ENCODE measurements around the gene FAM53B.

Gene FAM53B

GRCh38 chr10:124648738-124649137, 95.4 kb downstream of the FAM53B start:
- peak; percentile 78 for DNase-seq (ENCODE audit: low read depth)
- no peak overlapping the region for H3K4me3 ChIP-seq (ENCODE audit: control insufficient read depth, low read depth, low read length)

GRCh38 chr10:124648131-124648475, 96.1 kb downstream of the FAM53B start:
- DNase-seq (ENCODE audit: low read depth): no peak
- no peak for TF ChIP-seq CTCF (conservative IDR thresholded peaks at IDR 0.05; ENCODE audit: control insufficient read depth, insufficient read depth, low read depth, low read length)
- no peak overlapping the region for H3K4me3 ChIP-seq (ENCODE audit: control insufficient read depth, low read depth, low read length)

More at GRCh38 chr10:124648738-124649137, 95.4 kb downstream of the FAM53B start:
- no peak for TF ChIP-seq CTCF (conservative IDR thresholded peaks at IDR 0.05; ENCODE audit: control insufficient read depth, insufficient read depth, low read depth, low read length)

- DNase-seq (ENCODE audit: low read depth): peak; percentile 52
- H3K4me3 ChIP-seq (ENCODE audit: control insufficient read depth, low read depth, low read length): no peak overlapping the region
- TF ChIP-seq CTCF (conservative IDR thresholded peaks at IDR 0.05; ENCODE audit: control insufficient read depth, insufficient read depth, low read depth, low read length): peak; percentile 28
These were observed 96.6 kb downstream of the FAM53B start for GRCh38 chr10:124647421-124648130.

- peak; percentile 89 for DNase-seq (ENCODE audit: low read depth)
- no peak for TF ChIP-seq CTCF (conservative IDR thresholded peaks at IDR 0.05; ENCODE audit: control insufficient read depth, insufficient read depth, low read depth, low read length)
These were observed 97.5 kb downstream of the FAM53B start for GRCh38 chr10:124646483-124647352.

GRCh38 chr10:124645467-124646095, 98.6 kb downstream of the FAM53B start:
- no peak overlapping the region for H3K4me3 ChIP-seq (ENCODE audit: control insufficient read depth, low read depth, low read length)
- no peak for TF ChIP-seq CTCF (conservative IDR thresholded peaks at IDR 0.05; ENCODE audit: control insufficient read depth, insufficient read depth, low read depth, low read length)
- no peak for DNase-seq (ENCODE audit: low read depth)

More at GRCh38 chr10:124646483-124647352, 97.5 kb downstream of the FAM53B start:
- no peak overlapping the region for H3K4me3 ChIP-seq (ENCODE audit: control insufficient read depth, low read depth, low read length)

GRCh38 chr10:124644771-124645415, 99.3 kb downstream of the FAM53B start:
- TF ChIP-seq CTCF (conservative IDR thresholded peaks at IDR 0.05; ENCODE audit: control insufficient read depth, insufficient read depth, low read depth, low read length): no peak
- no peak for DNase-seq (ENCODE audit: low read depth)
- H3K4me3 ChIP-seq (ENCODE audit: control insufficient read depth, low read depth, low read length): no peak overlapping the region
